H1 (cell line): ENCODE results near the gene JAG2. TPM values are rescaled to one million over a fixed set of nuclear protein-coding genes. Genes with fewer than 3 reads are reported as not detected.

Experiments used
- CTCF ChIA-PET: fragments of 300-600 bp; sonication (Branson Sonifier 250); formaldehyde crosslinking; loops from one replicate; lab custom pipeline; 2021; ENCODE audit not compliant: partially characterized antibody; lab: Charles Lee
- POLR2A ChIA-PET: fragments of 300-600 bp; sonication (Branson Sonifier 250); formaldehyde crosslinking; loops from one replicate; lab custom pipeline; 2021; ENCODE audit warnings: inconsistent platforms; ENCODE audit not compliant: partially characterized antibody; lab: Charles Lee
- DNase-seq, 2 experiments: peaks; one replicate each; pipeline versions ENCODE4 v3.0.0 to v3.0.0-alpha.2; 2010 to 2022; ENCODE audit warnings: low spot score in 2 of 2, low read depth in 1 of 2, mixed read lengths in 1 of 2
- FAIRE-seq: peaks from 2 replicates; lab custom pipeline; 2011; peaks lifted over from hg19 to GRCh38; lab: Jason Lieb, UNC
- H2AFZ ChIP-seq: 2 replicates; pipeline ENCODE4 v1.8.1; 2012; ENCODE audit warnings: low read length, inconsistent platforms
- H2AK5ac ChIP-seq: 2 replicates; pipeline ENCODE4 v1.6.1; 2013; ENCODE audit warnings: low read depth, low read length
- H2BK120ac ChIP-seq: replicated peaks from 2 replicates; pipeline ENCODE3; 2013; ENCODE audit warnings: low read depth, low read length, inconsistent platforms
- H2BK12ac ChIP-seq: 2 replicates; pipeline ENCODE4 v1.6.1; 2013; ENCODE audit warnings: low read depth, low read length
- H2BK15ac ChIP-seq: 2 replicates; pipeline ENCODE4 v1.6.1; 2013; ENCODE audit warnings: low read length
- H2BK20ac ChIP-seq: 2 replicates; pipeline ENCODE4 v1.6.1; 2013; ENCODE audit warnings: low read length
- H2BK5ac ChIP-seq: 2 replicates; pipeline ENCODE4 v1.6.1; 2013; ENCODE audit warnings: low read depth, low read length
- H3K14ac ChIP-seq: 2 replicates; pipeline ENCODE4 v1.6.1; 2013; ENCODE audit warnings: inconsistent platforms; ENCODE audit not compliant: insufficient read length
- H3K18ac ChIP-seq: 2 replicates; pipeline ENCODE4 v1.6.1; 2013; ENCODE audit warnings: low read length; ENCODE audit errors: extremely low read depth
- H3K23ac ChIP-seq: 2 replicates; pipeline ENCODE4 v1.6.1; 2013; ENCODE audit warnings: inconsistent platforms; ENCODE audit not compliant: insufficient read length
- H3K23me2 ChIP-seq: 2 replicates; pipeline ENCODE4 v1.6.1; 2013; ENCODE audit warnings: low read depth, low read length
- H3K27ac ChIP-seq: 2 replicates; pipeline ENCODE4 v1.6.1; 2011; ENCODE audit warnings: low read depth, low read length, inconsistent platforms
- H3K27me3 ChIP-seq, 4 experiments: replicated peaks in 1 of 4; 1 replicate in 1 of 4; 2 replicates in 3 of 4; pipeline versions ENCODE4 v1.6.1 to v1.8.1; 2011 to 2013; ENCODE audit warnings: low read length in 3 of 4, mild to moderate bottlenecking in 3 of 4, inconsistent platforms in 2 of 4, mixed read lengths in 2 of 4, moderate library complexity in 1 of 4; ENCODE audit not compliant: control insufficient read depth in 3 of 4, insufficient read depth in 3 of 4; ENCODE audit errors: extremely low read depth in 1 of 4
- H3K36me3 ChIP-seq, 4 experiments: 2 replicates each; pipeline versions ENCODE4 v1.6.1 to v1.8.1; 2011 to 2013; ENCODE audit warnings: mild to moderate bottlenecking in 4 of 4, low read length in 3 of 4, moderate library complexity in 2 of 4, control low read depth in 1 of 4, inconsistent platforms in 1 of 4; ENCODE audit not compliant: insufficient read depth in 4 of 4, control insufficient read depth in 2 of 4
- H3K4ac ChIP-seq: replicated peaks from 2 replicates; pipeline ENCODE3; 2013; ENCODE audit warnings: low read length, low read depth, mixed read lengths, inconsistent platforms; ENCODE audit not compliant: insufficient read length
- H3K4me1 ChIP-seq, 4 experiments: replicated peaks in 1 of 4; 1 replicate in 1 of 4; 2 replicates in 3 of 4; pipeline versions ENCODE4 v1.6.1 to v1.8.1; 2011 to 2013; ENCODE audit warnings: low read length in 3 of 4, inconsistent platforms in 2 of 4, mixed read lengths in 1 of 4; ENCODE audit not compliant: insufficient read depth in 4 of 4, control insufficient read depth in 3 of 4
- H3K4me2 ChIP-seq, 2 experiments: 2 replicates each; pipeline versions ENCODE4 v1.6.1 to v1.8.1; 2011 to 2013; ENCODE audit warnings: low read depth in 2 of 2, low read length in 2 of 2, control low read depth in 1 of 2, inconsistent platforms in 1 of 2, mild to moderate bottlenecking in 1 of 2; ENCODE audit not compliant: insufficient read depth in 1 of 2
- H3K4me3 ChIP-seq, 4 experiments: fragments of 200-600, 300-600 bp in 1 of 4; sonication (generic), shearing (Covaris generic), sonication (Bioruptor Twin) in 1 of 4; 2 replicates each; pipeline versions ENCODE4 v1.5.1 to v1.8.1; 2011 to 2016; ENCODE audit warnings: low read length in 4 of 4, low read depth in 3 of 4, control low read depth in 2 of 4, inconsistent platforms in 2 of 4, mild to moderate bottlenecking in 2 of 4, mixed read lengths in 1 of 4, moderate library complexity in 1 of 4; ENCODE audit not compliant: insufficient read depth in 2 of 4; ENCODE audit errors: extremely low read depth in 1 of 4
- H3K56ac ChIP-seq: replicated peaks from 2 replicates; pipeline ENCODE3; 2013; ENCODE audit warnings: low read depth, mild to moderate bottlenecking, mixed read lengths, low read length, inconsistent platforms; ENCODE audit not compliant: insufficient read length
- H3K79me1 ChIP-seq: 2 replicates; pipeline ENCODE4 v1.6.1; 2013; ENCODE audit warnings: low read depth, low read length, control low read depth
- H3K79me2 ChIP-seq, 2 experiments: 2 replicates each; pipeline versions ENCODE4 v1.6.1 to v1.8.1; 2012 to 2013; ENCODE audit warnings: low read length in 2 of 2, mild to moderate bottlenecking in 2 of 2, inconsistent platforms in 1 of 2; ENCODE audit not compliant: insufficient read depth in 2 of 2, control insufficient read depth in 1 of 2
- H3K9ac ChIP-seq, 4 experiments: replicated peaks in 1 of 4; 1 replicate in 1 of 4; 2 replicates in 3 of 4; pipeline versions ENCODE4 v1.6.1 to v1.8.1; 2011 to 2013; ENCODE audit warnings: low read depth in 3 of 4, low read length in 3 of 4, control low read depth in 2 of 4, mild to moderate bottlenecking in 2 of 4, moderate library complexity in 2 of 4, inconsistent platforms in 1 of 4; ENCODE audit errors: extremely low read depth in 1 of 4
- H3K9me3 ChIP-seq, 2 experiments: 2 replicates each; pipeline versions ENCODE4 v1.6.1 to v1.8.1; 2012 to 2013; ENCODE audit warnings: mild to moderate bottlenecking in 2 of 2, moderate library complexity in 2 of 2, control low read depth in 1 of 2, inconsistent platforms in 1 of 2, low read depth in 1 of 2, low read length in 1 of 2, mixed read lengths in 1 of 2; ENCODE audit not compliant: insufficient read depth in 2 of 2
- H4K20me1 ChIP-seq, 2 experiments: replicated peaks in 1 of 2; 2 replicates each; pipeline versions ENCODE3 to v1.8.1; 2011 to 2013; ENCODE audit warnings: inconsistent platforms in 2 of 2, low read length in 2 of 2, mild to moderate bottlenecking in 1 of 2; ENCODE audit not compliant: insufficient read depth in 2 of 2, control insufficient read depth in 1 of 2
- H4K5ac ChIP-seq: 2 replicates; pipeline ENCODE4 v1.6.1; 2013; ENCODE audit warnings: low read length, low read depth, mixed read lengths, inconsistent platforms; ENCODE audit not compliant: insufficient read length
- H4K8ac ChIP-seq: 2 replicates; pipeline ENCODE4 v1.8.0; 2013; ENCODE audit warnings: mild to moderate bottlenecking, moderate library complexity, low read length, inconsistent platforms; ENCODE audit not compliant: insufficient read depth; ENCODE audit errors: extremely low read depth
- H4K91ac ChIP-seq: replicated peaks from 2 replicates; pipeline ENCODE3; 2013; ENCODE audit warnings: low read length, mixed read lengths, inconsistent platforms; ENCODE audit not compliant: insufficient read length
- ATF3 ChIP-seq: IDR thresholded peaks from 2 replicates; pipeline ENCODE4 v1.6.1; 2011; ENCODE audit warnings: low read depth, mild to moderate bottlenecking, low read length; ENCODE audit not compliant: insufficient read depth
- BRCA1 ChIP-seq: IDR thresholded peaks from 2 replicates; pipeline ENCODE4 v1.6.1; 2012; ENCODE audit warnings: low read depth, low read length, improper control_type of control experiment
- CHD1 ChIP-seq: IDR thresholded peaks from 2 replicates; pipeline ENCODE4 v1.6.1; 2012; ENCODE audit warnings: low read depth, low read length, improper control_type of control experiment
- EP300 ChIP-seq, 2 experiments: IDR thresholded peaks; 1 replicate in 1 of 2; 2 replicates in 1 of 2; pipeline ENCODE4 v1.6.1; 2011 to 2012; ENCODE audit warnings: low read depth in 2 of 2, low read length in 2 of 2, mild to moderate bottlenecking in 2 of 2, borderline replicate concordance in 1 of 2, inconsistent platforms in 1 of 2, moderate library complexity in 1 of 2
- RBBP5 ChIP-seq: IDR thresholded peaks from 2 replicates; pipeline ENCODE4 v1.7.1; 2012; ENCODE audit warnings: low read depth, mild to moderate bottlenecking, inconsistent platforms, low read length, moderate library complexity, borderline replicate concordance
- TAF7 ChIP-seq: optimal IDR thresholded peaks from 2 replicates; pipeline ENCODE3; 2011; ENCODE audit warnings: low read depth, mild to moderate bottlenecking, inconsistent platforms, low read length, moderate library complexity, borderline replicate concordance
- WGBS, 2 experiments: shearing (Covaris generic) in 1 of 2; methylation state at CpG; one replicate each; pipeline versions ENCODE4 v1.1.6 to v1.1.7; 2013 to 2015; ENCODE audit warnings: low lambda C conversion rate in 2 of 2, mixed read lengths in 2 of 2, inconsistent platforms in 1 of 2, low coverage in 1 of 2, missing lambda C conversion rate in 1 of 2; ENCODE audit not compliant: insufficient replicate concordance in 2 of 2, insufficient coverage in 1 of 2, insufficient read length in 1 of 2; ENCODE audit errors: extremely low coverage in 1 of 2, missing lambda C conversion rate in 1 of 2; 5-methylcytosine and 5-hydroxymethylcytosine counted together
- polyA plus RNA-seq, 7 experiments: library from polyadenylated mRNA; depleted of rRNA in 3 of 7; stranded (reverse) in 5 of 7; unstranded in 2 of 7; fragments of >200 nt in 5 of 7; fragments of 200-250 nt in 2 of 7; gene quantifications; 1 replicate in 5 of 7; 2 replicates in 1 of 7; 4 replicates in 1 of 7; pipeline versions ENCODE4 v1.2.1 to v1.2.3, GENCODE V29; 2011 to 2013; ENCODE audit warnings: missing spikeins in 2 of 7, mixed read lengths in 2 of 7
- total RNA-seq: library from RNA; stranded (reverse); fragmentation: NEBNext Ultra II Directional; extraction: Animal tissue kit (Norgen Biotek cat#: 25700); gene quantifications from 2 replicates; pipeline ENCODE4 v1.2.1, GENCODE V29; 2021

Gene JAG2
- total and polyA plus RNA-seq, 2 of the 8 experiments (the other 6 are each of a cell fraction or from before 2014, with no cell fraction given): 2.8 to 6.2 TPM

GRCh38 chr14:105165761-105166485 is 2.7 kb downstream of the JAG2 start:
- peaks cover 7 to 21% of the 10 kb centered on the region in 2 experiments for H4K20me1 ChIP-seq
- H3K79me2 ChIP-seq: no peaks in the 10 kb centered on the region
- no peak overlapping the region for H3K9ac ChIP-seq
- H4K91ac ChIP-seq: no peak overlapping the region
- no peak overlapping the region for H4K5ac ChIP-seq
- H2BK120ac ChIP-seq: no peak overlapping the region
- no peak overlapping the region for H2AFZ ChIP-seq
- H3K4me2 ChIP-seq: no peak overlapping the region
- H3K36me3 ChIP-seq: no peaks in the 10 kb centered on the region
- no peak overlapping the region for H2BK12ac ChIP-seq
- H3K4ac ChIP-seq: no peak overlapping the region
- ChIA-PET POLR2A (interaction anchor here (1.5 kb wide), 1 partner anchor 14 kb away, joined by 3 read pairs; no protein-coding TSS in a partner anchor), CTCF (interaction anchor here (0.7 to 2.2 kb wide), 15 partner anchors 9 to 268 kb away, joined by 3 to 12 read pairs (median 4); no protein-coding TSS in a partner anchor)
- peaks cover 0 to 6% (median 2%) of the 10 kb centered on the region in 4 experiments; a peak in 6 of 7 replicates for H3K4me1 ChIP-seq
- FAIRE-seq (no peak), DNase-seq (no peak)
- H3K27ac ChIP-seq: no peak overlapping the region
- no peak overlapping the region for H3K18ac ChIP-seq
- H3K23ac ChIP-seq: no peak overlapping the region
- no peak overlapping the region for H4K8ac ChIP-seq
- peaks cover 9 to 26% (median 18%) of the 10 kb centered on the region in 4 experiments for H3K27me3 ChIP-seq
- peaks cover 4% of the 10 kb centered on the region; the same call in 1 of the 2 replicates for H3K23me2 ChIP-seq
- H3K79me1 ChIP-seq: peaks cover 5% of the 10 kb centered on the region
- H2AK5ac ChIP-seq: peak overlapping the region; percentile 75; the same call in 1 of the 2 replicates
- H2BK15ac ChIP-seq: no peak overlapping the region
- H3K9me3 ChIP-seq: no peaks in the 10 kb centered on the region
- WGBS, 2 experiments: 89% methylated on average over 26 of the region's 32 CpGs; no CpG with 5 or more reads in 1 of the 2 experiments
- no peak overlapping the region for H2BK5ac ChIP-seq
- no peak overlapping the region for H3K4me3 ChIP-seq
- no peak overlapping the region for H3K14ac ChIP-seq
- no peak overlapping the region for H2BK20ac ChIP-seq
- no peak overlapping the region for H3K56ac ChIP-seq
- TF ChIP-seq BRCA1 (no peak), CHD1 (no peak), TAF7 (no peak), ATF3 (no peak), RBBP5 (no peak), EP300 (IDR thresholded peaks at IDR 0.05; ENCODE audit: borderline replicate concordance in 1 of 2, low read depth in 2 of 2, low read length in 2 of 2) (no peak)
